RWPE1 (cell line): ENCODE data around the gene MYL6.

Experiments
- CTCF ChIA-PET: fragments of 350-600 bp; sonication (Branson Sonifier 250); formaldehyde crosslinking; extraction: SDS; loops from one replicate; lab custom pipeline; 2021; lab: Yijun Ruan, JAX
- POLR2A ChIA-PET: fragments of 400-600 bp; formaldehyde crosslinking; extraction: SDS; loops from one replicate; lab custom pipeline; 2020; ENCODE audit warnings: antibody characterized with exemption; ENCODE audit not compliant: low non-redundant PET; lab: Yijun Ruan, JAX
- DNase-seq: peaks from one replicate; pipeline ENCODE4 v3.0.0; 2012; ENCODE audit warnings: low spot score
- H3K27ac ChIP-seq: fragments of 450-650 bp; 2 replicates; pipeline ENCODE4 v1.5.1; 2017
- TF ChIP-seq, protein P1 (sequence below): fragments of 450-650 bp; conservative IDR thresholded peaks from 2 replicates; pipeline ENCODE4 v1.5.1; 2017; ENCODE audit warnings: low read depth, mild to moderate bottlenecking

MYL6 gene

DNA sequence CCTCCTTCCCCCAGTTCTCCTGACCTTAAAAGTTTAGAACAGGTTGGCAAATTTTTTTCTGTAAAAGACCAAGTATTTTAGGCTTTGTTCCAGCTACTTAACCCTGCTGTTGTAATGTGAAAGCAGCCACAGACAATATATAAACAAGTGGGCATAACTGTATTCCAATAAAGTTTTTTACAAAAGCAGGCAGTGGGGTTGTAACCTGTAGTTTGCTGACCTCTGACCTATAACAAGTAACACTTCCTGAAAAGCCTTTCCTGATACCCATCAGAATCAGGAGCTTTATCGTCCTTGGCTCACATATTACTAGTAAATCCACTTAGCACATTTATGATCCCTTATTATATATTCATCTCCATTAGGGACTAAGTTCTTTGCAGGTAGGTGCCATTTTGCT lies 44.2 kb downstream of the MYL6 start:
- ChIA-PET POLR2A (interaction anchor here (0.6 to 1.4 kb wide), 2 partner anchors 19 to 28 kb away, joined by 4 to 7 read pairs; partner anchors contain the start of genes RNF41 and SLC39A5), CTCF (interaction anchor here (0.6 to 3.1 kb wide), 2 partner anchors 13 to 472 kb away, joined by 3 to 11 read pairs; partner anchors contain the start of gene SMARCC2)
- H3K27ac ChIP-seq = no peak overlapping the region
- TF ChIP-seq, protein P1, sequence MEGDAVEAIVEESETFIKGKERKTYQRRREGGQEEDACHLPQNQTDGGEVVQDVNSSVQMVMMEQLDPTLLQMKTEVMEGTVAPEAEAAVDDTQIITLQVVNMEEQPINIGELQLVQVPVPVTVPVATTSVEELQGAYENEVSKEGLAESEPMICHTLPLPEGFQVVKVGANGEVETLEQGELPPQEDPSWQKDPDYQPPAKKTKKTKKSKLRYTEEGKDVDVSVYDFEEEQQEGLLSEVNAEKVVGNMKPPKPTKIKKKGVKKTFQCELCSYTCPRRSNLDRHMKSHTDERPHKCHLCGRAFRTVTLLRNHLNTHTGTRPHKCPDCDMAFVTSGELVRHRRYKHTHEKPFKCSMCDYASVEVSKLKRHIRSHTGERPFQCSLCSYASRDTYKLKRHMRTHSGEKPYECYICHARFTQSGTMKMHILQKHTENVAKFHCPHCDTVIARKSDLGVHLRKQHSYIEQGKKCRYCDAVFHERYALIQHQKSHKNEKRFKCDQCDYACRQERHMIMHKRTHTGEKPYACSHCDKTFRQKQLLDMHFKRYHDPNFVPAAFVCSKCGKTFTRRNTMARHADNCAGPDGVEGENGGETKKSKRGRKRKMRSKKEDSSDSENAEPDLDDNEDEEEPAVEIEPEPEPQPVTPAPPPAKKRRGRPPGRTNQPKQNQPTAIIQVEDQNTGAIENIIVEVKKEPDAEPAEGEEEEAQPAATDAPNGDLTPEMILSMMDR = no peak
- DNase-seq = no peak

DNA sequence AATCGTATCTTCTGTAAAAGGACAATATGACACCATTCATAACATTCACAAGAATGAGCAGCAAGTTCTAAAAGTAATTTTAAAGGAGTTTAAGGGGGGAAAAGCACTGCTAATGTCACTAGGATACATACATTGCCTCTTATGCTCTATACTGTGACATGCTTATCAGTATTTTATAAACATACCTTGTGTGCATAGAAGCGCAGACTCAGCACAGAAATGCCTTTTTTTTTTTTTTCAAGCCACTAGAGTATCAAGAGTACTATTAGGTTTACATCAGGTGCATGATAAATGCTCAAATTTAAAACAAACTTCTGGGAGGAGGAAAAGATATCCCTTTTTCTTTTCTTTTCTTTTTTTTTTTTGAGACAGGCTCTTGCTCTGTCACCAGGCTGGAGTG lies 44.7 kb downstream of the MYL6 start:
- CTCF ChIA-PET = interaction anchor here (3.1 kb wide), 1 partner anchor 13 kb away, joined by 11 read pairs; the partner anchor contains the start of gene SMARCC2
- POLR2A ChIA-PET = interaction anchor here (0.6 kb wide), 1 partner anchor 27 kb away, joined by 4 read pairs; the partner anchor contains the start of gene SLC39A5
- DNase-seq = no peak
- H3K27ac ChIP-seq = no peak overlapping the region
- TF ChIP-seq, protein P1 = no peak

DNA sequence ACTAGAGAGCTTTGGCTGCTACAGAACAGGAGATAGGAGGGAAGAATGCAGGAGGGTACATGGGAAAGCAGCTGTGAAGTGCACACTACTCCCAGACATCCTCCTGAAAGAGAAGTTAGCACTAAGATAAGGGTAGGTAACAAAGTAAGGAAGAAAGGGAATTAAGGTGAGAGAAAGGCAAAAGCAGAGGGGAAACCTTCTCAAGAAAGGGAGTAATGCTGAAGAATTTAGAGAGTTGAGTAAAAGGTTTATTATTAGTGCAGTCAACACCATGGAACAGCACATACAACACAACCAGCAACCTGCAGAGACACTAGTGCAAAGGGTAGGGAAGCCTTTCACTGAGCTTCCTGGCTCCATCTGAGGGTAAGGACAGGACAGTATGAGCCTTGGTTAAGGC lies 46.1 kb downstream of the MYL6 start:
- no peak overlapping the region for H3K27ac ChIP-seq
- TF ChIP-seq, protein P1 = no peak
- POLR2A ChIA-PET = no interaction called here
- CTCF ChIA-PET = interaction anchor here (0.6 to 0.7 kb wide), 3 partner anchors 33 to 381 kb away, joined by 3 to 4 read pairs (median 4); no protein-coding TSS in a partner anchor
- no peak for DNase-seq

DNA sequence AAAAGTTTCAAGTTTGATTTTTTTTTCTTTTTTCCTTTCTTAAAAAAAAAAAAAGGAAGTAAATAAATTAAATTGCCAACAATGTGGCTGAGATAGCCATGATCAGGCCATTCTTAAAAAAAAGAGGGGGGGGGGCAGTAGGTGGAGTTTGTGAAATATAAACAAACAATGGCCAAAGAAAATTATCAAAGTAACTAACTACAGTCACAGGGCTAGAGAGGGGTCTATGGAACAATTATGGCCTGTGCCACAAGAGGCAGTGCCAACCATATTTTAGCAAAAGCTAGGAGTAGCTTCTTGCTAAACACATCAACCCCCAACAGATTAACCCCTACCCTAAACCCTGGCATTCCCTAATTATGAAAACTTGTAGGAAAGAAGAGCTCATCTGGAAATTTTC lies 47.3 kb downstream of the MYL6 start:
- no peak for DNase-seq
- POLR2A ChIA-PET = interaction anchor here (1.0 kb wide), 1 partner anchor 16 kb away, joined by 3 read pairs; the partner anchor contains the start of gene RNF41
- no peak overlapping the region for H3K27ac ChIP-seq
- CTCF ChIA-PET = interaction anchor here (0.6 to 1.9 kb wide), 6 partner anchors 9 to 156 kb away, joined by 3 to 8 read pairs (median 4); partner anchors contain the start of genes ANKRD52 and SMARCC2
- TF ChIP-seq, protein P1 = no peak

DNA sequence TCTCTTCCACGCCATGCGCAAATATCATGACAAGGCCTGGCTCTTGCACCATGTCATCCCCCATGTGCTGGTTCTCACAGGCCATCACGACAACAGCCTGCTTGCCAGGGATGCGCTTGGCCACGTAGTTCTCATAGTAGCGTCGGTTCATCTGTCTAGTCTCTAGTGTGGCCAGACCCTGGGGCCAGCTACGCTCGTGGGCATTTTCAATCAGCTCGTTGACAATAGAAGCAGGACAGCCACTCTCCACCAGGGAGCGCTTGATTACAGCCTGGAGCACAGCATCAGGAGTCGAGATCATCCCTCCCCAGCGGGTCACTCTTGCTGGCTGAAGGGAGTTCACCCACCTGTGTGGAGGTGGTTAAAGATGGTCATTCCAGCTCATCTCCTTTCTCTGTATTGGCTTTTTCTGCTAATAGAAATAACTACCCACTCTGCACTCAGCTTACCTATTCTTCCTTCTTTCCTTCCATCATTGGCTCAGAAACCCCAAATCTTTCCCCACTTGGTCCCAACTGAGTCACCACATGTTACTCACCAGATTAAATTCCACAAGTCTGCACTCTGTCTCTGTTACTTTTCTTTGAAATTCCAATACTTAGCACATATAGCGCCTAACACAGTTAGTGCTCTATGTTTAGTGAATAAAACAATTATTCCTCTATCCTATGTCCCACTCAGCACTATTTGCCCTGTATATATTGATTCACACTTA lies 48.5 kb downstream of the MYL6 start:
- TF ChIP-seq, protein P1 = peak; percentile 55
- CTCF ChIA-PET = interaction anchor here (0.5 to 1.9 kb wide), 8 partner anchors 8 to 31 kb away, joined by 3 to 8 read pairs (median 5); partner anchors contain the start of genes RNF41 and SMARCC2
- POLR2A ChIA-PET = no interaction called here
- H3K27ac ChIP-seq = peak overlapping the region; percentile 23; the same call in 1 of the 2 replicates
- DNase-seq = peak; percentile 36

DNA sequence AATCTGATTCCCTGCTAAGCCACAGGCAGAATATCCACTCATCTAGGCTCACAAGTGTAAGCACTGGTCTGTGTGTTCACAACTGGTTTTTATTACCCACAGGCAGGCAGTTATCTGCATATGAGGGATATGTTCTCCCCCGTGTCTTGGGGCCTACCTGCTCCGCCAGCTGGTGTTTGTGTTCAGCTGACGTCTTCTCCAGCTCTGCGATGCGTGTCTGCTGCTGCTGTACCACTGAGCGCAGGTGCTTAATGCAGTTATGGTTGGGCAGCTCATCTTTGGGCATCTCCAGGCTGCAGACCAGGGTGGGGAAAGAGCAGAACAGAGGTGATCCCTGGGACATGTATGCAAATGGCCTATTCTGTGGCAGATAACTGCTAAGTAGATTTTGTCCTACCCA lies 49.8 kb downstream of the MYL6 start:
- no peak overlapping the region for H3K27ac ChIP-seq
- CTCF ChIA-PET = interaction anchor here (1.9 kb wide), 1 partner anchor 14 kb away, joined by 6 read pairs; the partner anchor contains the start of gene RNF41
- DNase-seq = no peak
- POLR2A ChIA-PET = interaction anchor here (0.5 kb wide), 1 partner anchor 15 kb away, joined by 3 read pairs; no protein-coding TSS in a partner anchor
- TF ChIP-seq, protein P1 = no peak
